ENCODE data around the gene MEMO1. TPM values are rescaled to one million over a fixed set of nuclear protein-coding genes. Genes with fewer than 3 reads are reported as not detected.

MEMO1 gene
- total RNA-seq, 6 experiments from 2014 or later, result 43.6 to 61.3 (median 55.1) TPM

DNA sequence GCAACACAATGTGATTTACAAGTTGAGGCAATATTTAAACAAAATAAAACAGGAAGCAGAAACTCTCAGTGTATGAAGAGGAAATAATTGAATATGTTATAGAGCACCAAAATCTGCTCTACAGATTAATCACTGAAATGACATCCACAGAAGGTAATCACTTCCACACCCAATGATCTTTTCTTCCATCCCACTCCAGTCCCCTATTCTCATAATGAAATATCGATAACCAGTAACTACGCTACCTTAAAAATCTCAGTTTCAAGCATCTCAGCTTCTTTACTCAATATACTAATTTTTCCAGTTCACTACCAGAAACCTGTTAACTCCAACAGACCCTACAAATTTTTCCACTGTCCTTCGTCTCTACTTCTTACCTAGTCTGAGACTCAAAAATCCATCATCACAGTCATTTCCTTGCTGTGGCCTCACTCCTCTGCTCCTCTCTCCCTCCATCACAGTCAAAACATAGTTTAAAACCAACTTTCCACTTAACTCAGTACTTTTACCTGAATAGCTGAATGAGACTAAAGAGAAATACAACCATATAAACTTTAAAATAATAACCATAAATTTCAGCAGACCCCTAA, 67.1 kb downstream of the MEMO1 start:
- no peaks in the 10 kb centered on the region for H3K9me3 Mint-ChIP-seq
- DNase-seq, result no peak
- H3K36me3 Mint-ChIP-seq (ENCODE audit: low read depth), result no peaks in the 10 kb centered on the region; the same call in 1 of the 2 replicates
- H3K27me3 Mint-ChIP-seq (ENCODE audit: insufficient read depth), result no peaks in the 10 kb centered on the region
- H3K4me1 Mint-ChIP-seq (ENCODE audit: low read depth), result peaks cover 30% of the 10 kb centered on the region
- H3K27ac Mint-ChIP-seq, result no peak overlapping the region
- TF ChIP-seq, protein P1, sequence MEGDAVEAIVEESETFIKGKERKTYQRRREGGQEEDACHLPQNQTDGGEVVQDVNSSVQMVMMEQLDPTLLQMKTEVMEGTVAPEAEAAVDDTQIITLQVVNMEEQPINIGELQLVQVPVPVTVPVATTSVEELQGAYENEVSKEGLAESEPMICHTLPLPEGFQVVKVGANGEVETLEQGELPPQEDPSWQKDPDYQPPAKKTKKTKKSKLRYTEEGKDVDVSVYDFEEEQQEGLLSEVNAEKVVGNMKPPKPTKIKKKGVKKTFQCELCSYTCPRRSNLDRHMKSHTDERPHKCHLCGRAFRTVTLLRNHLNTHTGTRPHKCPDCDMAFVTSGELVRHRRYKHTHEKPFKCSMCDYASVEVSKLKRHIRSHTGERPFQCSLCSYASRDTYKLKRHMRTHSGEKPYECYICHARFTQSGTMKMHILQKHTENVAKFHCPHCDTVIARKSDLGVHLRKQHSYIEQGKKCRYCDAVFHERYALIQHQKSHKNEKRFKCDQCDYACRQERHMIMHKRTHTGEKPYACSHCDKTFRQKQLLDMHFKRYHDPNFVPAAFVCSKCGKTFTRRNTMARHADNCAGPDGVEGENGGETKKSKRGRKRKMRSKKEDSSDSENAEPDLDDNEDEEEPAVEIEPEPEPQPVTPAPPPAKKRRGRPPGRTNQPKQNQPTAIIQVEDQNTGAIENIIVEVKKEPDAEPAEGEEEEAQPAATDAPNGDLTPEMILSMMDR (IDR thresholded peaks at IDR 0.05), result no peak
- no peak overlapping the region for H3K4me3 Mint-ChIP-seq

DNA sequence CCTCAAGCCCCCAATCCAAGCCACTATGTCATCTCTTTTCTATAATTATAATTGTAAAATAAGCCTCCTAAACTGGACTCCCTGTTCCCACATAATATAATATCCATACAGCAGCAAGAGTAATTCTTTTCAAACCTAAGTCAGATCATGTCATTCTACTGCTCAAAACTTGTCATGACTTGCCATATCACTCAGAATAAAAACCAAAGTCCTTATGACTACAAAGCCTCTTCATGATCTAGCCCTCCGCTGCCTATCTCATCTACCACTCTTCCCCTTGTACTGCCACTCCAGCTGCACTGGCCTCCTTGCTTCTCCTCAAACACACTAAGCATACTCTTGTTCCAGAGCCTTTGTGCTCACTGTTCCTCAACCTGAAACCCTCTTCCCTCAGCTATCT, 69.9 kb downstream of the MEMO1 start:
- TF ChIP-seq, protein P1 (IDR thresholded peaks at IDR 0.05), result no peak
- Mint-ChIP-seq H3K4me3 (no peak overlapping the region), H3K36me3 (ENCODE audit: low read depth) (no peaks in the 10 kb centered on the region; the same call in 1 of the 2 replicates), H3K4me1 (ENCODE audit: low read depth) (peaks cover 32% of the 10 kb centered on the region), H3K27me3 (ENCODE audit: insufficient read depth) (no peaks in the 10 kb centered on the region), H3K9me3 (no peaks in the 10 kb centered on the region), H3K27ac (no peak overlapping the region)
- DNase-seq, result no peak

DNA sequence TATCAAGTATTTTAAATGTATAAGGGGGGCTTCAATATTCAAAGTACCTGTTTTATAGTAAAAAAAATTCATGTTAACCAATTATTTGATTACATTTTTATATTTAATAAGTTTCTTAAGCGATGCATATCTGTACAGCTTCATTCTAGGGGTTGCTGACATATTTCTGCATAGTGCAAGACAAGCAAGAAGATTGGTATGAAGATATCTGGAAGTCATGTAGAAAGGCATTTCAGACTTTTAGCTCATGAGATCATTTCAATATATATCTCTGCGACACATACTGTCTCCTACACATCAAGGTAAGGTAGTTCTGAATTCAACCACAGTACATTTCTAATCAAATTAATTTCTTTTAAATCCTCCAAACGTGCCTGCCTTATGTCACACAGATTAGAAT, 73.1 kb downstream of the MEMO1 start:
- Mint-ChIP-seq H3K36me3 (ENCODE audit: low read depth) (no peaks in the 10 kb centered on the region; the same call in 1 of the 2 replicates), H3K4me3 (no peak overlapping the region), H3K27ac (no peak overlapping the region), H3K4me1 (ENCODE audit: low read depth) (peaks cover 14% of the 10 kb centered on the region), H3K27me3 (ENCODE audit: insufficient read depth) (no peaks in the 10 kb centered on the region), H3K9me3 (no peaks in the 10 kb centered on the region)
- TF ChIP-seq, protein P1 (IDR thresholded peaks at IDR 0.05), result no peak
- DNase-seq, result peak; percentile 36

DNA sequence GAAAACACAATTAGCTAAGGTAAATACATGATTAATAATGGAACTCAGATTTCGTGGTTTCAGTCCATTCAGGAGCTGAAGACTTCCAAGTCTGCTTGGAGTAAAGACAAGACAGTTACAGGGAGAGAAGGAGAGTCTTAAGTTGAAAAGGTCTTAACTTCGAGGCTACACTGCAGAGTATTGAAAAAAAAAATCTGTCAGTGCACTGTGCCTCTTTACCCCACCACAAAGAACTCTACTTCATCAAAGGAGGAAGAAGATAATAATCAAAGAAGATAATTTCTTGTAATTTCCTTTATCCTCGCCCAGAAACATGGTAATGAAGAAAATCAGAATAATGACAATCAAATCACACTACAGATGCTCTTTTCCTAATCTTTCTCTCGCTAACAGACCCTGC, 75.4 kb downstream of the MEMO1 start:
- TF ChIP-seq, protein P1 (IDR thresholded peaks at IDR 0.05), result no peak
- H3K4me1 Mint-ChIP-seq (ENCODE audit: low read depth), result peaks cover 28% of the 10 kb centered on the region
- DNase-seq, result no peak
- no peaks in the 10 kb centered on the region for H3K9me3 Mint-ChIP-seq
- H3K36me3 Mint-ChIP-seq (ENCODE audit: low read depth), result peaks cover under 1% of the 10 kb centered on the region; the same call in 1 of the 2 replicates
- H3K4me3 Mint-ChIP-seq, result no peak overlapping the region
- H3K27me3 Mint-ChIP-seq (ENCODE audit: insufficient read depth), result no peaks in the 10 kb centered on the region
- no peak overlapping the region for H3K27ac Mint-ChIP-seq

DNA sequence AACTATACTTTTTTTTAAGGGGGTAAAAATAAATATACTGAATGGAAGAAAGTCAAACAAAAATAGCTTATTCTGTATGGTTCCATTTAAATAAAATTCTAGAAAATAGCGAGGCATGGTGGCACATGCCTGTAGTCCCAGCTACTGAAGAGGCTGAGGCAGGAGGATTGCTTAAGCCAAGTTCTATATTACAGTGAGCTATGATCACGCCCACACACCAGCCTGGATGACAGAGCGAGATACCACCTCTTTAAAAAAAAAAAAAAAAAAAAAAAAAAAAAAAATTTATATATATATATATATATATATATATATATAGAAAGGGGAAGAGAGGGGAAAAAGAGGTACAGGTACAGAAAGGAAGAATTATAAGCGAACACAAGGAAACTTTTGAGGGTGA, 77.7 kb downstream of the MEMO1 start:
- H3K36me3 Mint-ChIP-seq (ENCODE audit: low read depth), result peaks cover 5% of the 10 kb centered on the region; the same call in 1 of the 2 replicates
- H3K27ac Mint-ChIP-seq, result no peak overlapping the region
- H3K27me3 Mint-ChIP-seq (ENCODE audit: insufficient read depth), result no peaks in the 10 kb centered on the region
- no peak overlapping the region for H3K4me3 Mint-ChIP-seq
- DNase-seq, result no peak
- peaks cover 27% of the 10 kb centered on the region for H3K4me1 Mint-ChIP-seq (ENCODE audit: low read depth)
- TF ChIP-seq, protein P1 (IDR thresholded peaks at IDR 0.05), result no peak
- no peaks in the 10 kb centered on the region for H3K9me3 Mint-ChIP-seq
